GM18861 (cell line): ENCODE data around the gene TNN.
"Not testable (repeated sequence)": the region's sequence is repeated elsewhere in the genome, so short reads cannot be mapped to it uniquely, and the experiment has no call there.

Source experiments
- ATAC-seq: cut with Tn5 transposase; IDR thresholded peaks from one replicate; pipeline ENCODE4 v1.9.1; 2021; ENCODE audit not compliant: unreplicated experiment

The TNN gene

DNA sequence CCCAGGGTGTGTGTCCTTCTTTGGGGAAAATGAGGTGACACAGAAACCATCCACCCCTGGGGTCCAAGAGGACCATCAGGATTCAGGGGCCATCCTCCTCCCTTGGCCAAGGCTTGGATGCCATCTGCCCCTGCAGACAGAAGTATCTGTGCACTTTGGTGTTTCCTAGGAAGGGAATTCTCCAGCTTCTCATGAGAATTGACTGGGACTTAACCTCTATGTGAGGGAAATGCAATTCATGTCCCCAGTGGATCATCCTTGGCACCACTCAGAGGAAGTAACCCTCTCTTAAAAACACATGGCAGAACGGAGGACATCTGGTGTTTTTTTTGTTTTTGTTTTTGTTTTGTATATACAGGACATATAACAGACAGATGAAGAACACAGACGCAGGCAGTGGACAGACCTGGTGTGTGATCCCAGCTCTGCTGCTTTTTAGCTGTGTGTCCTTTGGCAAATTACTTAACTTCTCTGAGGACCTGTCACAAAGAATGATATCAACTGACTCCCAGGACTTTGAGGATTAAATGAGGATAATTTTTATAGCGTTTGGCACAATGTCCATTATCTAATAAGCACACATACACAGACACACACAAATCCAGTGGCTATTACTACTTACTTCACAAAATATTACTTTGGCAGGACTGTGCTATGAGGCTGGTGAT is 3.8 kb downstream of the TNN start:
- no peak for ATAC-seq

DNA sequence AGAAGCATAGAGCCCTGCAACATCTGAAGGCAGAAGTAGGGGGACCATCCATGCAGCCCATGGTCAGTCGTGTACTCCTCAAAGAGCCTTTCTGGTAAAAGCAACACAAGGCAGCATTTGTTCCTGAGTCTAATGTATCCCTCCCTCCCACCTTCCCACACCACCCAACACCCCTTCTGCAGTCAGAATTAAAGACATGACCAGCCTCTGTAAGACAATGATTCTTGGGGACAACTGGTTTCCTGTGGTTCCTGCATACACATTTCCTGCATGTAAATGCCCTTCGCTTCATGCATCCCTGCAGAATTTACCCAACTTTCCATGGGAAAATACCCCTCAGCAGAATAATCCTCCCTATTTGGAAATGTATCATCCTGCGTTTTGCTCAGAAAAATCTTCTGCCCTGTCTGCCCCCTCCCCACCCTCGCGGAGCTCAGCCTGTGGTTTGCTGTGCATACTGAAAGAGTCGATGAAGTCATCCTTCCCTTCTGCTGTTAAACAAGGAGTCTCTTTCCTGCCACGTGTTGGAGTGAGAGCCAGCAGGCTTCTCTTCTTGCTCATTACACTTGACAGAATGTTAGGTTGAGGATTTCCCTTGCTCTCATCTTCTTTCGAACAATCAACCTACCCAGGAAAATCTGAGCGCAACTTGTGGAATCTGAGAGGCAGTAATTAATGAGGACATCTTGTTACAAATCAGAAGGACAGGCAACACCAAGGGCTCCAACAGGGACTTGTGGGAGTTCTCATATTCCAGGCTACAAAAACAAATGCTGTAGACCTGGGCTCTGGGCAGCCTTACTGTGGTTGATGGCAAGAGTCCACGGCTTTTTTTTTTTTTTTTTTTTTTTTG is 4.7 kb downstream of the TNN start:
- ATAC-seq: peak; percentile 65

DNA sequence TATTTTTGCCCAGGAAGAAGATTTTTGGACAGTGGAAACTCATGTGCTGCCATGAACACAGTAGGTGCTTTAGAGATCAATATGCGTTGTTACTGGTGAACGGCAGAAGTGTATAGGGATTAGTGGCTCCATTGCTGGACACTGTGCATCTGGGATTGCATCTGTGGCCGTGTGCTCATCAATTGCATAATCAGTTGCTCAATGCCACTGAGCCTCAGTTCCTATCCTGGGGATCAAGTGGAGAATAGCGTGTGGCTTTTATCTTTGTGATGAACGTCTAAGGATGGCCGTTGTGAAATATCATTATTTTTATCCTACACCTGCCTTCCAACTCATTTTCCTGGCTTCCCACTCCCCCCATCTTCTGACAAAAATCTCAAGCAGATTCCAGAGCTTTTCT is 5.4 kb downstream of the TNN start:
- ATAC-seq: no peak

DNA sequence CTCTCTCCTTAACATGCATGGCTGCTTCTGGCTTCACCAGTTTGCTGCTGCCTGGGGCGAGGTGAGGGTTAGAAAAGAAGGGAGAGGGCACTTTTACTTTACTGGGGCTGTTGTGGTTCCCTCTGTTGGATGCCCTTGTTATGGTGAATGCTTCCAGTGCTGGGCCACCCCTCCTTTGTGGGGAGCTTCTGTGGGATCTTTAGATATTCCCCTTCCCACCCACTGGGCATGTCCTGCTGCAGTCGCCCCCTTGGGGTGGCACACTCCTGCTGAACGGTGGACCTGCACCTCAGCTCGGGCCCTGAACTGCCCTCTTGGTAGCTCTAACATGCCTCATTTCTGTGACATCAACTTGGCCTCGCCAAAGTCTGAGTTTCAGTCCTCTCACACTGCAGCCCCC is 6.0 kb downstream of the TNN start:
- no peak for ATAC-seq

DNA sequence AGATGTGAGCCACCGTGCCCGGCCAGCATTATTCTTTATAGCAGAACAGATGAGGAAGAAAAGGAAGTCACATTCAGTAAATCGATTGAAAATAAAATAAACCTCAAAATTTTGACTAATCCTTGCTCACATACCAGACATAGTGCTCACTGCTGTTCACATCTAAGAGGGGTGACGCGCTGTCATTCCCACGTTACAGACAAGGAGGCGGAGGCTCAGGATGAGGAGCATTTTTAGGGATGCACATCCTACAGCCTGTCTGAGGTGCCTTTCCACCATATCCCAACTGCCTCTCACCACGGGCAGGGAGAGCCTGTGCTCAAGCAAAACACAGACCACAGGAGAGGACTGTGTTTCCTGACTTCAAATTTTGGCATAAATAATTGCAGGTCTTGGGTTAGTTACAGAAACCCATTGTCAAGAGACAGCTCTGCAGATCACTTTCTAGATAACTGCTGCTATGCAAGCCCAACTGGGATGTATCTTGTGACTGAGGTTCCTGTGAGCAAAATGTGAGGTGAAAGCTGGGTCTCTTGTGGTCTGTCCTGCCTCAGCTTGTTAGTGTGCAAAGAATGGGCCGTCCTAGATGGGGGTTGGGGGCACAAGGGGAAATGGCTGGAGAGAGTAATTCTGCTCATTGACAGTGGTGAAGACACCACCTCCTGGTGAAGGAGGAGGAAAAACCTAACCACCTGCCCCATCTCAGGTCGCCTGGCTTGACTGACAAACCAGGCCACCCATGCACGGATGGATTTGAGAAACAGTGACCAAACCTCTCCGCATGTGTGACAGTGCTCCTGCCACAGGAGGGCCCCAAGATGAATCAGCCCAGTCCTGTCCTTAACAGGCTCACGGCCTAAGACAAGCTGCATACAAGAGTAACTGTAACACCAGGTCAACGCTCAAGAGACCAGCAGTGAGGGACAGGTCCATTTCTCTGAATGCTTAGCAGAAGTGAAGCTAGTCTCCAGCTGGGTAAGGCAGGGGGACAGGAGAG is 8.2 kb downstream of the TNN start:
- ATAC-seq: peak; percentile 71

DNA sequence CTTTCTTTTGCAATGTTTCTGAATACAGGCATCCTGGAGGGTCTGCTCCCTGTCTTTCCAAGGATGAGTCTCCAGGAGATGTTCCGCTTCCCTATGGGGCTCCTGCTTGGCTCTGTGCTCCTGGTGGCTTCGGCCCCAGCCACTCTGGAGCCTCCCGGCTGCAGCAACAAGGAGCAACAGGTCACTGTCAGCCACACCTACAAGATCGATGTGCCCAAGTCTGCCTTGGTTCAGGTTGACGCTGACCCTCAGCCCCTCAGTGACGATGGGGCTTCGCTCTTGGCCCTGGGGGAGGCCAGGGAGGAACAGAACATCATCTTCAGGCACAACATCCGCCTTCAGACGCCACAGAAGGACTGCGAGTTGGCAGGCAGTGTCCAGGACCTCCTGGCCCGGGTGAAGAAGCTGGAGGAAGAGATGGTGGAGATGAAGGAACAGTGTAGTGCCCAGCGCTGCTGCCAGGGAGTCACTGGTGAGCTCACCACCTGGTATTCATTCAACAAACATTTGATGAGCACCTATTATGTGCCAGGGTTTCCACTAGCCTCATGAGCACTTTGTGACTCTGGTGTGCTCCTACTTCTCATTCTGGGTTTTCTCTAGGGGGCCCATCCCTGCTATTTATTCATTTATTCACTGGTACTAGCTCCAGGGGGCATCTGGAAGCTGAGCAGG is 9.9 kb downstream of the TNN start:
- ATAC-seq: no peak

DNA sequence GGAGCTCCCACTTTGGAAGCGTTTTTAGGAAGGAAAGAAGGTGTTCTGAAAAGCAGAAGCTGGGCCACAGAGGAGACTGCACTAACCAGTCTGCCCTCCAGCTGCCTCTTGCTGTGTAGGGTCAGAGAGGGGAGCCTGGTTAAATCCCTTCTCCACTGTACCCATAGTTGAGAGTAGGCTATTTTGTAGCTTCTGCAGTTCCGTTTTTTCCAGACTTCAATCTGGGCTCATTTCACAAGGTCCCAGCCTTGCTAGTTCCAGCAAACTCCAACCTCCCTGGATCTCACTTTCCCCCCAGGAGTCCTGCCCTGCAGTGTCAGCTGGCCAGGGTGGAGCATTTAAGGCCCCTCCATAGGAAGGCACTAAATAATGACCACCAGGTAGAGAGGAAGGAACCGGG is 11.0 kb downstream of the TNN start:
- ATAC-seq: no peak

DNA sequence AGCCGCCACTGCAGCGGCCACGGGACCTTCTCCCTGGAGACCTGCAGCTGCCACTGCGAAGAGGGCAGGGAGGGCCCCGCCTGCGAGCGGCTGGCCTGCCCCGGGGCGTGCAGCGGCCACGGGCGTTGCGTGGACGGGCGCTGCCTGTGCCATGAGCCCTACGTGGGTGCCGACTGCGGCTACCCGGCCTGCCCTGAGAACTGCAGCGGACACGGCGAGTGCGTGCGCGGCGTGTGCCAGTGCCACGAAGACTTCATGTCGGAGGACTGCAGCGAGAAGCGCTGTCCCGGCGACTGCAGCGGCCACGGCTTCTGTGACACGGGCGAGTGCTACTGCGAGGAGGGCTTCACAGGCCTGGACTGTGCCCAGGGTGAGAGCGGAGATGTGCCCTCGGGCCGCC is 11.7 kb downstream of the TNN start:
- no peak for ATAC-seq

DNA sequence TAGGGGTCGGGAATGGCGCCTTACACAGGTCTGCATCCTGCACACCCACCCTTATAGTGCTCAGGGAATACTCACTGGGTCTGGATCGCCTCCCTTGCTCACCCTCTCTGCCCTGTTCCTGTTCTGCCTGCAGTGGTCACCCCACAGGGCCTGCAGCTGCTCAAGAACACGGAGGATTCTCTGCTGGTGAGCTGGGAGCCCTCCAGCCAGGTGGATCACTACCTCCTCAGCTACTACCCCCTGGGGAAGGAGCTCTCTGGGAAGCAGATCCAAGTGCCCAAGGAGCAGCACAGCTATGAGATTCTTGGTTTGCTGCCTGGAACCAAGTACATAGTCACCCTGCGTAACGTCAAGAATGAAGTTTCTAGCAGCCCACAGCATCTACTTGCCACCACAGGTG is 12.4 kb downstream of the TNN start:
- ATAC-seq: no peak

DNA sequence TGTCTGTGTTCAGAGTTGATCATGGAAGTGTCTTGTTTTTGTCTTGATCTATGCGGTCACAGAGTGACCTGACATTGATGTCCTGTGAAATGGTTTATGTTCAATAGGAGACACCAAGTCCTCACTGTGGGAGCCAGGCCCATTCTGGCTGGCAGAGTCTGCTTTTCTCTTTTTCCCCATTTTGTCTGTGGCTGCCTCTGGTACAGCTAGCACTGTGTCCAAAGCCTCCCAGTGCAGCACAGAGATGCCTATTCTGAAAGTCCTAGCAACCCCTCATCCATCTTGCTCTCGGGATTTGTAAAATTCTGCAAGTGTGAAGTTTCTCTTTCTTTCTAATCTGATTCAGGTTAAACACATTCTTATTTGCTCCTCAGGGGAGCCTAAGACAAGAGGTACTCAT is 14.3 kb downstream of the TNN start:
- no peak for ATAC-seq

DNA sequence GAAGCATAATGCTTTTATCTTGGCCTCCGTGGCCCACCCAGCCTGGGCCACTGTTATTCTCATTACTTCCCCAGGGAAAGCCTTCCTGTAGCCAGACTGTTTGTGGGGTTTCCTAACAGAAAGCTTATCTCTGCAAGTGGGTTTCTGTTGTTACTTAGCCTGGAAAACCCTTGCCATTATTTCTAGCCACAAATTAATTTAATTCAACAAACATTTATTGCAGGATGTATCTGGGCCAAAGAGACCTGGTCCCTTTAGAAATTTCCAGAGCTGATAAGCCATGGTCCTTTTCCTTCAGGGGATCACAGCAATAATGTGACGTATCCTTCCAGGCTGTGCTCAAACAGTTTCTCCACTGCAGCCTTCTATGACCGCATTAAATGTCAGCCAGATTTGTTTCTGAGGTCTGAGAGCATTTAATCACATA is 20.9 kb downstream of the TNN start:
- no peak for ATAC-seq

DNA sequence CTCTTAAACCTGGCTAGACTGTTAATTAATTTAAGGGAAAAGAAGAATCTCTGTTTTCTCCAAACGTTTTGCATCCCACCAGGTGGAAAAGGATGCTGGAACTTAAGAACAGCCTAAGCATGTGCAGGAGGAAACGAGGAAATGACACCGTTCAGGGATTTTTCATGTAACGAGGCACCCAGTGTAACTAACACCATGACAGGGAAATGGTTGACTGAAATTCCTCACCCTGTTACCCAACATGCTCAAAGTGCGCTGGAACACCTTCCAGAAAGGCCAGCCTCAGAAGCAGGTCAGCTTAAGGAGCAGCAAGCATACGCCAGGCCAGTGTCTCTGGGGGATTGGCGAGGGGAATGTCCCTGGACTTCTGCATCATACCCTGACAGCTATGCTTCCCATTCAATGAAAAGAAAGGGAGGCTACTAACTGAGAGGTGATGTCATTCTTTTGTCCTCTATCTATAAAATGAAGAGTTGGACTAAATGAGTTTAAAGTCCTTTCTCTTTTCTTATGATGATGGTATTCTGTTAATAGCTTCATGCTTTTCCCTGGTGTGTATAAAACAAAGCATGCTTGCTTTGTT is 21.6 kb downstream of the TNN start:
- ATAC-seq: no peak

DNA sequence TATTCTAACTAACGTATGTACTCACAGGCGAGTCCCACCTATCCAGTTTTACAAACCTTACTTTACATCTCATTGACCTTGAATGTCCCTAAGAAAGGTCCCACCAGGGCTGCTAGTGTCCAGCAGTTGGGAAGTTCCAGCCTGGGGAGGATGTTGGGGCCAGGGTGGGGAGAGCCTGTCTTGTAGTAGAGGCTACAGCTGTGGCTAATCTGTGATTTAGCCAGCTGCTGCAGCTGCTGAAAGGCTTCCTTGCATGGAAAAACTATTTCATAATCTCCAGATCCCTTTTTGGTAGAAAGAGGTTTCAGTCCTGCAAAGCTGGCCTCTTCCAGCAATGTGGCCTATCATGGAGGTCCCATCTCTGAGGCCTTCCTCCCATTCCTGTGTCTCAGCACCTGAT is 23.1 kb downstream of the TNN start:
- ATAC-seq: no peak

DNA sequence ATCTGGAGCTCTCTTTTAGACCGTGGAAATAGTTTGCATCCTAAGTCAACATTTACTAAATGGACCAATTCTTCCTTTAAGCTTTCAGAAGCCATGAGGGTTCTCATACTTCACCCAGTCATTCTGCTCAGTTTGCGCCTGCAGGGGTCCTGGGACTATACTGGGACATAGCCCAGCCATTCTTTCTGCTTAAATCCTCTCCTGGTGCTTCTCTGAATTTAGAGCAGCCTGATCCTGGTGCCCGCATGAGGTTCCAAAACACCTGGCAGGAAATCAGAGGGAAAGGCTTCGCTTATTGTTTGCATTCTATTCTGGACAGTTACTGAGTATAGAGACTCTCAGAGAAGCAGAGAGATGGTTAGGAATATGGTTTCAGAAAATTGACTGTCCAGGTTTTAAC is 27.0 kb downstream of the TNN start:
- no peak for ATAC-seq

DNA sequence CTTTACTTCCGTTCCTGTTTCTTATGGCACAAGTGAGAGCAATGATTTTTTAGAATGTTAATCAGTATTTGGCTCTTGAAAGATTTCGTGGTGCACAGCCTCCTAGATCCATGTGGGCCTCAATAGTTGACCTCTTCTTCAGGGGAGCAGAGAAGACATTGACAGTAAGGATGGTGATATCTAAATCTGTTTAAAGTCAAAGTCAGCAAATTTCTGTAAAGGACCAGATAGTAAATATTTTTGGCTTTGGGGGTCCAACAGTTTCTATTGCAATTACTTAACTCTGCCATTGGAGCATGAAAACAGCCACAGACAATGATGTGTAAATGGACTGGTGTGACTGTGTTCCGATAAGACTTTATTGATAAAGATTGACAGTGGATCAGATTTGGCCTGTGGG is 27.4 kb downstream of the TNN start:
- no peak for ATAC-seq

DNA sequence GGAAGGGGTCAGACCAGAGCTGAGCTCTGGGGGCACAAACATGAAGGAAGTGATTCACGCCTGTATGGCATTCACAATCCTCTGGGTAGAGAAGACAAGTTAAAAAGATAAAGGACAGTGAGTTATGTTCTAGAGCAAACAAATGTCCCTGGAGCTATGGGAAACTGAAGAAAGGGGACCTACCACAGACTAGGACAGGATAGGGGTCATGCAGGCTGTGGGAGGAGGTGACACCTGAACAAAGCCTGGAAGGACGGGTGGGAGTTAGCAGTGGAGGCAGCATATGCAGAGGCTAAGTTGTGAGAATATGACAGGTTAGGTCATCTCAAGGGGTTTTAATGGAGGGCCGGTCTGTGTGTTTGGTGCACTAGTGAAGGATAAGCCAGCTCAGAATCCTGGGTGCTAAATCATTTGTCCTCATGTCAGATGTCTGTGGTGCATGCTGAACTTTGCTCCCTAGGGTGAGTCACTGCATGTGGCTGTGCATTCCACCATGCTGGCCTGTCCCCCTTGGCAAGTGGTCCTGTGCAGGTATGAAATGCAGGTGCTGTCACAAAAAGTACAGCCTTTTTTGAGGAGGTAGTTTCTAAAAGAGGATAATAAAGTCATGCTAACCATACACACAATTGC is 28.5 kb downstream of the TNN start:
- ATAC-seq: no peak

DNA sequence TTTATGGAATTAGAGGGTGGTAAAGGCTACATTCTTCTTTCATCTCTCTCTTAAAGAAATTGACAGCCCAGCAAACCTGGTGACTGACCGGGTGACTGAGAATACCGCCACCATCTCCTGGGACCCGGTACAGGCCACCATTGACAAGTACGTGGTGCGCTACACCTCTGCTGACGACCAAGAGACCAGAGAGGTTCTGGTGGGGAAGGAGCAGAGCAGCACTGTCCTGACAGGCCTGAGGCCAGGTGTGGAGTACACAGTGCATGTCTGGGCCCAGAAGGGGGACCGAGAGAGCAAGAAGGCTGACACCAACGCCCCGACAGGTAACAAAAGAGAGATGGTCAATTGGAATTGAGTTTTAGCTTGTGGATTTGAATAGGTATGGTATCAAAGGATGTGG is 29.7 kb downstream of the TNN start:
- no peak for ATAC-seq

DNA sequence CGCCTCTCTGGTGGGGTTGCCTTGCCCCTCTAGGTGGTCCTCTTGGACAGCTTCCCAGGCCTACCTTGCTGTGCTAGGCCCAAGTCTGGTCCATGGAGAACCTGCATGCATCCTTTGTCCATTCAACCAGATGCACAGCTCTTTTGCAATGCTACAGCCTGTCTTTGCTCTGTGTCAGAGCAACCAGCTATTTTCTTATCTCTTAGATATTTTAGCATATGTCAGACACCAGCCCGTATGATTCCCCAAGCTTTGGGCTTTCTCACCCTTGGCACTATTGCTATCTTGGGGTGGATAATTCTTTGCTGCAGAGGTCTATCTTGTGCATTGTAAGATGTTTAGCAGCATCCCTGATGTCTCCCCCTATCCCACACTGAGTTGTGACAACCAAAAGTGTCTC is 32.3 kb downstream of the TNN start:
- ATAC-seq: no peak

DNA sequence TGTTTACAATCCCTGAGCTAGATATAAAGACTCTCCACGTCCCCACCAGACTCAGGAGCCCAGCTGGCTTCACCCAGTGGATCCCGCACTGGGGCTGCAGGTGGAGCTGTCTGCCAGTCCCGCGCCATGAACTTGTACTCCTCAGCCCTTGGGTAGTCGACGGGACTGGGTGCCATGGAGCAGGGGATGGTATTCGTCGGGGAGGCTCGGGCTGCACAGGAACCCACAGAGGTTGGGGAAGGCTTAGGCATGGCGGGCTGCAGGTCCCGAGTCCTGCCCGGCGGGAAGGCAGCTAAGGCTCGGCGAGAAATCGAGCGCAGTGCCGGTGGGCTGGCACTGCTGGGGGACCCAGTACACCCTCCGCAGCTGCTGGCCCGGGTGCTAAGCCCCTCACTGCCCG is 34.5 kb downstream of the TNN start:
- not testable (repeated sequence) for ATAC-seq

DNA sequence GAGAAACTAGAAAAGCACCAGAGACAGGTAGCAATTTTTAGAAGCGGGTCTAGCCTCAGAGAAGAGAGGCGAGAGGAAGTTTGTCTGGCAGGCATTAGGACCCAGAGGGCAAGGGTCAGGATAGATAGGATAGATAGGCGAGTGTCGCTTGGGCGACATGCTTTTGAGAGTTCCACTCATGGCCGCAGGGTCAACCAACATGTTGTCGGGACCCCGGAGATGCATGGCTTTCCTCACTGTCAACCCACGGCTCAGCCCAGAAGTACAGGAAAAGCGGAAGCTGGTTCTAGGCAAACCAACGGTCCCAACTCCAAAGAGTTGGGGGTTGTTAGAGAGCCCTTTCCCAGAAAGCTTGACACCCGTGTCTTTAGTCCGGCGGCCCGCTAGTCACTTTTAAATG is 38.9 kb downstream of the TNN start:
- not testable (repeated sequence) for ATAC-seq
